ENCODE measurements around the gene BIN2. TPM values are rescaled to one million over a fixed set of nuclear protein-coding genes. Genes with fewer than 3 reads are reported as not detected.

BIN2 gene
- total RNA-seq, 1 donor from 2014 or later = not detected

GRCh38 chr12:51335931-51336330, 12.0 kb upstream of the BIN2 start:
- Mint-ChIP-seq H3K36me3 (ENCODE audit: unreplicated experiment) (no peaks in the 10 kb centered on the region), H3K9me3 (ENCODE audit: unreplicated experiment) (peaks cover 3% of the 10 kb centered on the region), H3K27me3 (ENCODE audit: unreplicated experiment) (peaks cover 2% of the 10 kb centered on the region), H3K27ac (ENCODE audit: unreplicated experiment) (no peak overlapping the region), H3K4me3 (ENCODE audit: unreplicated experiment) (no peak overlapping the region), H3K4me1 (ENCODE audit: low read depth, unreplicated experiment) (no peaks in the 10 kb centered on the region)
- no peak for TF ChIP-seq CTCF (IDR thresholded peaks at IDR 0.05; ENCODE audit: partially characterized antibody, unreplicated experiment)
- DNase-seq = no peak

GRCh38 chr12:51334764-51335163, 10.8 kb upstream of the BIN2 start:
- no peaks in the 10 kb centered on the region for H3K4me1 Mint-ChIP-seq (ENCODE audit: low read depth, unreplicated experiment)
- TF ChIP-seq CTCF (IDR thresholded peaks at IDR 0.05; ENCODE audit: partially characterized antibody, unreplicated experiment) = no peak
- no peak overlapping the region for H3K27ac Mint-ChIP-seq (ENCODE audit: unreplicated experiment)
- H3K9me3 Mint-ChIP-seq (ENCODE audit: unreplicated experiment) = peaks cover 3% of the 10 kb centered on the region
- H3K36me3 Mint-ChIP-seq (ENCODE audit: unreplicated experiment) = no peaks in the 10 kb centered on the region
- no peak for DNase-seq
- no peak overlapping the region for H3K4me3 Mint-ChIP-seq (ENCODE audit: unreplicated experiment)
- H3K27me3 Mint-ChIP-seq (ENCODE audit: unreplicated experiment) = peaks cover 2% of the 10 kb centered on the region

DNA sequence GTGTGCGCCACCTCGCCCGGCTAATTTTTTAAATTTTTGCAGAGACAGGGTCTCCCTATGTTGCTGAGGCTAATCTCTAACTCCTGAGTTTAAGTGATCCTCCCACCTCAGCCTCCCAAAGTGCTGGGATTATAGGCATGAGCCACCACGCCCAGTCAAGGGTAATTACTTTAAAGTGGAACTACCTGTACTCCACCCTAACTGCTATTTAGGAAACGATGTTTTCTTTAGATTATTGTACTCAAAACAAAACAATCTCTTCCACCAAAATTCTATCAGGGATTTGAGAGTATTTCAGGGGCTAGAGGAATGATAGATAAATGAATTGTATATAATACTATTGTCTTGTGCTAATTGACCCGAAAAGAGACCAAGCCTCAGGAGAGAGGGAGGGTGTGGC, 9.6 kb upstream of the BIN2 start:
- Mint-ChIP-seq H3K4me3 (ENCODE audit: unreplicated experiment) (no peak overlapping the region), H3K27ac (ENCODE audit: unreplicated experiment) (no peak overlapping the region), H3K9me3 (ENCODE audit: unreplicated experiment) (peaks cover 3% of the 10 kb centered on the region), H3K27me3 (ENCODE audit: unreplicated experiment) (no peaks in the 10 kb centered on the region), H3K4me1 (ENCODE audit: low read depth, unreplicated experiment) (no peaks in the 10 kb centered on the region), H3K36me3 (ENCODE audit: unreplicated experiment) (no peaks in the 10 kb centered on the region)
- no peak for DNase-seq
- TF ChIP-seq CTCF (IDR thresholded peaks at IDR 0.05; ENCODE audit: partially characterized antibody, unreplicated experiment) = no peak

- H3K9me3 Mint-ChIP-seq (ENCODE audit: unreplicated experiment) = no peaks in the 10 kb centered on the region
- H3K4me1 Mint-ChIP-seq (ENCODE audit: low read depth, unreplicated experiment) = no peaks in the 10 kb centered on the region
- no peak for TF ChIP-seq CTCF (IDR thresholded peaks at IDR 0.05; ENCODE audit: partially characterized antibody, unreplicated experiment)
- H3K36me3 Mint-ChIP-seq (ENCODE audit: unreplicated experiment) = no peaks in the 10 kb centered on the region
- DNase-seq = no peak
- H3K27me3 Mint-ChIP-seq (ENCODE audit: unreplicated experiment) = peaks cover 2% of the 10 kb centered on the region
- H3K27ac Mint-ChIP-seq (ENCODE audit: unreplicated experiment) = no peak overlapping the region
- no peak overlapping the region for H3K4me3 Mint-ChIP-seq (ENCODE audit: unreplicated experiment)
Measured at GRCh38 chr12:51330186-51330585, 6.2 kb upstream of the BIN2 start.

DNA sequence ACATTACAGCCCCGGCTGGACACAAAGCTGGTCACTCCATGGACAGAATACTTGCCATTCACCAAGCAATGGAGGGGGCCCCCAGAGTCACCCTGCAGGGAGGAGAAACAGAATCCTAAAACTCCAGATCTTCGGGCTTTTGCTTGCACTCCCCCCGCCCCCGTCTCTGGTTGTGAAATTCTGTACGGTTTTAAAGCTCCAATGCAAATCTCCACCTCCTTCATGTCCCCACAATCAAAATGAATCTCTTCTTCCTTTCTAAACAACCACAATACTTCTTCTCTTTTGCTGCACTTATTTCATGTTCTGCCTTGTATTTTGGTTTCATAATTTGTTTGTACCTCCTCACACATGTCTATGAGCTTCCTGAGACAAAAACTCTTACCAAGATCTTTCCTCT, 5.8 kb upstream of the BIN2 start:
- no peak overlapping the region for H3K27ac Mint-ChIP-seq (ENCODE audit: unreplicated experiment)
- no peaks in the 10 kb centered on the region for H3K9me3 Mint-ChIP-seq (ENCODE audit: unreplicated experiment)
- no peaks in the 10 kb centered on the region for H3K36me3 Mint-ChIP-seq (ENCODE audit: unreplicated experiment)
- no peak for DNase-seq
- H3K4me1 Mint-ChIP-seq (ENCODE audit: low read depth, unreplicated experiment) = no peaks in the 10 kb centered on the region
- peaks cover 5% of the 10 kb centered on the region for H3K27me3 Mint-ChIP-seq (ENCODE audit: unreplicated experiment)
- TF ChIP-seq CTCF (IDR thresholded peaks at IDR 0.05; ENCODE audit: partially characterized antibody, unreplicated experiment) = no peak
- H3K4me3 Mint-ChIP-seq (ENCODE audit: unreplicated experiment) = no peak overlapping the region
